Measurements from ENCODE around the gene DIP2C.
"Not testable (repeated sequence)": the region's sequence is repeated elsewhere in the genome, so short reads cannot be mapped to it uniquely, and the experiment has no call there.

Gene DIP2C

DNA sequence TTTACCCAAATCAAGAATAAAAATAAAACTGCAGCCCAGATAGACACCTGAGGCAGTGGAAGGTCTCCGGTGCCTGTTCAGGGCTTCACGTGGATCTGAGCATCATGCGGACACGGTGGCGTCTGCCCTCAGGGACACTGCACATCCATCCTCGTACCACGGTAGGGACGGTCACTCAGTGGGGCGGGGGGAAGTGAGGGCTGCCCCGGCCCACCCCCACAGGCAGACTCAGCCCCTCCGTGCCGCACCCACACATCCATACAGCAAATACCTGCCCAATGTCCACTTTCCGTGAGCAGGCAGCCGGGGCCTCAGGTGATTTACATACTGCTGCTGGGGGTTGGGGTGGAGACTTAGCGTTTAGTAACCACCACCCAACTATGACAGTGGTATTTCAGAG, 207.8 kb downstream of the DIP2C start:
- DNase-seq (ENCODE audit: low read depth in 3 of 3), result no peak

DNA sequence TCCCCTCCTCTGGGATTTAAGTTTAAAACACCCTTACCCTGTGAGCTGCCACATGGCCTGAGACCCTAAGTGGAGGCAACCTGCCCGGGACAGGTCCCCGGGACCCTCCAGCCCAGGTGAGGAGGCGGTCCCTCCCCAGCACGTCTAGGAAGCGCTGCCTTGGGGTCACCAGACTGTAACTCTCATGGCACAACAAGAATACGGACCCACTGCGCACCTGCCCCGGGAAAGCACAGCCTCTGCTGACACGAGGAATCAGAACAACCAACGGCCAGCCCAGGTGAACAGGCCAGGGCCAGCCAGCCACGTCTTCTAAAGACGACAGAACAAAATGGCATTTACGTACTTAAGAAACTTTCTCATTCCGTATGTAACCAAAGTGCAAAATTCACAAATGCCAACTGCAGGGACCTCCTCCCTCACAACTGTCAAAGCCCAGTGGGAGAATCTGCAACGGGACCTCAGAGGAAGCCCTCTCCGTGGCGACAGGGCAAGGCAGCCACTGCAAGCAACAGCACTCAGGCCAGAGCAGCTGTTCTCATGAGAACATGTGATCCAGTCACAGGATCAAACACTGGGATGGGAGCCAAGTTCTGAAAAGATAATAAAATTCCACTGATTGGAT, 208.4 kb downstream of the DIP2C start:
- DNase-seq (ENCODE audit: low read depth in 3 of 3), result no peak

DNA sequence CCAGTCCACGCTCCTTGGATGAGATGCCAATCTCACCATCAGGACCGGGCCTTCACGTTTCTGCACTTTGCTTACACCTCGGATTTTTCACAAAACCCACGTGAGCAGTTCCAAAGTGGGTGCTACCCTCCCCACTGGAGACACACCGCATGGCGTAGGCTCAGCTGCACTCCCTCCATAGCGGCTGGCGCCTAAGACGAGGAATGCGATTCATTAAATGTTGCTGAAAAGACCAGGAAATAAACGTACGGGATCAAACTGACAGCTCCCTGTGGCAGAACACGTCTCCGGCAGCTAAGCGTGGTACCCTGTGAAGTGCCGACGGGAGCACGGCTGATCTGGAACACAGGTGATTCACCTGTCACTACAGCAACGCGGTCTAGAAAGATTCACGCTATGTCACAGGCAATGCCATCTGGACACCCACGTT, 209.0 kb downstream of the DIP2C start:
- no peak for DNase-seq (ENCODE audit: low read depth in 3 of 3)

DNA sequence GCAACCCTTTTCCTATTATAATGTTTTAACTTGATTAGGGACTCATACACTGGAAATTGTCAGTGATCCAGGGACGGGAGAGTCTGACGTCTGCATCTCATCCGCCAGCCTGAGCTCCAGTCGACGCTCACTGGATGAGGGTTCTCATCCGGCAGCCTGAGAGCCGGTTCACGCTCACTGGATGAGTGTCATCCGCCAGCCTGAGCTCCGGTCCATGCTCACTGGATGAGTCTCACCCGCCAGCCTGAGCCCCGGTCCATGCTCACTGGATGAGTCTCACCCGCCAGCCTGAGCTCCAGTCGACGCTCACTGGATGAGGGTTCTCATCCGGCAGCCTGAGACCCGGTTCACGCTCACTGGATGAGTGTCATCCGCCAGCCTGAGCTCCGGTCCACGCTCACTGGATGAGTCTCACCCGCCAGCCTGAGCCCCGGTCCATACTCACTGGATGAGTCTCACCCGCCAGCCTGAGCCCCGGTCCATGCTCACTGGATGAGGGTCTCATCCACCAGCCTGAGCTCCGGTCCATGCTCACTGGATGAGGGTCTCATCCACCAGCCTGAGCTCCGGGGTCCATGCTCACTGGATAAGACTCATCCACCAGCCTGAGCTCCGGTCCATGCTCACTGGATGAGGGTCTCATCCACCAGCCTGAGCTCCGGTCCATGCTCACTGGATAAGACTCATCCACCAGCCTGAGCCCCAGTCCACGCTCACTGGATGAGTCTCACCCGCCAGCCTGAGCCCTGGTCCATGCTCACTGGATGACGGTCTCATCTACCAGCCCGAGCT, 209.6 kb downstream of the DIP2C start:
- DNase-seq (ENCODE audit: low read depth in 3 of 3), result not testable (repeated sequence)

DNA sequence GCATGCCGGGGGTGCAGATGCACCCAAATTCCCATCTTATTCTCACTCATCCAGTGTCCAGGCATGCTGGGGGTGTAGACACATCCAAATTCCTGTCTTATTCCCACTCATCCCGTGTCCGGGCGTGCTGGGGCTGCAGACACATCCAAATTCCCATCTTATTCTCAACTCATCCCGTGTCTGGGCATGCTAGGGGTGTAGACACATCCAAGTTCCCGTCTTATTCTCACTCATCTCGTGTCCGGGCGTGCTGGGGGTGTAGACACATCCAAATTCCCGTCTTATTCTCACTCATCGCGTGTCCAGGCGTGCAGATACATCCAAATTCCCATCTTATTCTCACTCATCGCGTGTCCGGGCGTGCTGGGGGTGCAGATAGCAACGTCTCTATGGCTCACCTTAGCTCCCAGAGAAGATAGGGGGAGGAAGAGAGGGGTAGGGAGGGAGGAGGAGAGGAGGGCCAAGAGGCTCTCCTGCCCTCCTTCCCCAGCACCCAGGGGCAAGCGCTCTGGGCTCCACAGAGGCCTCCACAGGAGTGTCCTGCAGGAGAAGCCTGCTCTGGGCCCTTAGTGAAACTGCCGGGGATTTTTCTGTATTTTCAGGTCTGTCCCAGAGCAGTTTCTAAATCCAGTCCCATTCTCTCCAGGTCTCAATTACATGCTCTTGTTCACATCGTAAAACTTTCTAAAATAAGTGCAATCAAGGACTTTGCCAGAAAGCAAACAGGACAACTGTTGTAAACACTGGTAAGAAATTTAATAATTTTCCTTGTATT, 210.8 kb downstream of the DIP2C start:
- no peak for DNase-seq (ENCODE audit: low read depth in 3 of 3)

DNA sequence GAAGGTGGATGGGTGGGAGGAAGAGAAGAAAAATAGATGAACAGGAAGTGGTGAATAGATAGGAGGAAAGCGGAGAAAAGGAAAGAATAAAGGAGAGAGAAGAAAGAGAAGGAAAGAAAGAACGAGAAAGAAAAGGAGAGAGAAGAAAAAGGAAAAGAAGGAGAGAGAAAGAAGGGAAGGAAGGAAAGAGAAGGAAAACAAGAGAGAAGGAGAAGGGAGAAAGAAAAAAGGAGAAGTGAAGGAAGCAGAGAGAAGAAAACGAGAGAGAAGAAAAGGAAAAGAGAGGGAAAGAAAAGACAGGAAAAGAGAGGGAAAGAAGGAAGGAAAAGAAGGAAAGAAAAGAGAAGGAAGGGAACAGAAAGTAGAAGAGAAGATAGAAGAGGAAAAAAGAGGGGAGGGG, 211.8 kb downstream of the DIP2C start:
- DNase-seq (ENCODE audit: low read depth in 3 of 3), result no peak

DNA sequence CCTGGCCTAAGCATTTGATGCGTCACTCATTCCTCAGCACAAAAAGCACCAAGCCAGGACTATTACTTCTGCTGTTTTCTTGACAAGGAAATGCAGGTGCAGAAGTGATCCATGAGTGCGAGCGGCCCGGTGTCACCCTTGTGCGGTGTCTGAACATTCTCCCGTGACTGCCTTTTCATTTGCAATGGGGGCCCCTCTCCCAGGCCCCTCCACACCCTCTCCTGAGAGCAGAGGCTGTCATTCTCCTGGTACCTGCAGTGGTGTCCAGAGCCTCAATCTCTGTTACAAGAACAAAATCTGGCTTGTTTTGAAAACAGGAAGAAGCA, 213.1 kb downstream of the DIP2C start:
- no peak for DNase-seq (ENCODE audit: low read depth in 3 of 3)

DNA sequence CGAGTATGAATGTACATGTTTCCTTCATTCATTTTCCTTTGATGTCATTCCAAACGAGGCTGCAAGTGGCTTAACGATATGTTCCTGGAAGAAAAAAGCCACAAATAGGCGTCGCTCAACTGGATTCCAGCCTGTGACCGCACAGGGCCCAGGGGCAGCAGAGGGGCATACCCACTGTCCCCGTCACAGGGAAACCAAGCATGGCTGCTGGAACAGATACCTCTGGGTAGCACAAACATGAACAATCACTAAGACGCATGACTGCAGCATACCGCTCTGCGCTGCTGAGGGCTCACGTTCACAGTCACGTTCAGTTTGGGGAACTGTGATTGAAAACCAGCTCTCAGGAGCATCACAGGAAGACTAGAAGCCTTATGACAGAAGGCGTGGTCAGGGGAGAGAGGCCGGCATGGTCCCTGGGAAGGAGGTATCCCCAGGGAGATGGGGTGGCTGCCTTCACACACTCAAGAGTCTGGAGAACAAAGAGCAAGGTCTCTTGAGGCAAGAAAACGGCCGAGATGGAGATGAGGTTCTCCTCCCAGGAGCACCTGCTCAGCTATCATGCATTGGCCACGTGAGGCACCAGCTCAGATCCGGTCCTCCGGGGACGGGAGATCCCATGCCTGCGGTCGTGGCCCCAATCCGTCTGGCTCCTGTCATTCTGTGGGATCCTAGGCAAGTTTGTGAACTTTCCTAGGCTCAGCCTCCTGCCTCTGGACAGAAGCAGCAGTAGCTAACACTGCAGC, 213.6 kb downstream of the DIP2C start:
- no peak for DNase-seq (ENCODE audit: low read depth in 3 of 3)

DNA sequence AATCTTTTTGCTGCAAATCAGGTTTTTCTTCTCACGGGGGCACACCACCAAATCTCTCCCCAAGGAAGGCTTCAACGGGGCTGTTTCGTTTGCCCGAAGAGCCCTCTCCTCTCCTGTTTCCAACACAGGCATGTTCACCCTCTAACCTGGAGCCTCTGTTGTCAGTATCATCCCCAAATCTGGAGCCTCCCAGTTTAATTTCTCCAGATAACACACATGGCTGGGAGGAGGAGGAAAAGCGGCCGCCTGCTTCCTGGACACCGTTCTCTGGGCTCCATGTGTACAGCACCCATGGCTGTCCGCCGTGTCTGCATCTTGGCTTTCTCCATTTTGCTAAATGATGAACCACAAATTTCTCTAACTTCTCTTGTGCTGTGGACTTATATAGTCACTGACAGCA, 214.5 kb downstream of the DIP2C start:
- DNase-seq (ENCODE audit: low read depth in 3 of 3), result no peak

DNA sequence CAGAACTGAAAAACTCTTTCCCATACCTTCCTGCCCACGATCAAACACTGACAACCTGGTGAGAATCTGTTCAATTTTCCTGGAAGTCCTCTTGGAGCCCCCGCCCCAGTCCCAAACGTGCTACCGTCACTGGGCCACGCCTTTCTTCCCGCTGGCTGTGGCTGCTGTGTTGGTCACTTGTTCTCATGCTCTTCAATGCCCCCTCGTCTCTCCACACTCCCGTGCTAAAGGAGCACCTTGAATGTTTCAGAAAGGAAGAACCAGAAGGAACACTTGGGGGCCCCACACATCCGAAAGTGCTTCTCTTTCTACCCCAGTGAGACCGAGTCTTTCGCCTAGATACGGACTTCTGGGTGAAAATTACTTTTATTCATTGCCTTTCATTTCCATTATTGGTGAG, 215.1 kb downstream of the DIP2C start:
- no peak for DNase-seq (ENCODE audit: low read depth in 3 of 3)

DNA sequence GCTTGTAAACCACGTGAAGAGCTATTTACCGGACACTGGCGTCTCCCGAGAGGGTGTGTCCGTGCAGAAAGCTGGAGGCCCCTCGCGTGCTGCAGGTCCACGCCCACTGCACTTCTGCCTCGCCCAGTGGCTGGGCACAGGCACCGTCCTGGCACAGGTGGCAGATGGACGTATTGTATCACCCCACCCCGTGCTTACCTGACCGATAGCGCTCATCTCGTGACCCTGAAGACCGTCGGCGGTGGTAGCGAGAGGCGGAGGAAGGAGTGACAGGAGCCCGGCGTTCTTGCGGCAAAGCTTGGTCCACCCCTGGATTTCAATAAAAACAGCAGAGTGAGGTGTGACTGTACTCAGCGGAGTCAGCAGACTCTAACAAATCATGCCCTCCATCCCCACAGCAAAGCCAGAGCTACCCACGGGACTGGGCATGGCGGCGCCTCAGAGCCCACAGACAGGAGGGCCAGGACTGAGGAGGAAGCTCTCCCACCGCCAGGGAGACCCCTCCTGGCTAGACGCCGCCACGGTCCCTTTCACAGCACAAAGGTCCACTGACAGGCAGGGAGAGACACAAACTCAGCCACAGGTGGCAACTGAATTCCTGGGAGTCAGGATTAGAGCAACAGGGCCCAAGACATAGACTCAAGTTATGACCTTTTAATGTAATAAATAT, 217.1 kb downstream of the DIP2C start:
- DNase-seq (ENCODE audit: low read depth in 3 of 3), result no peak

DNA sequence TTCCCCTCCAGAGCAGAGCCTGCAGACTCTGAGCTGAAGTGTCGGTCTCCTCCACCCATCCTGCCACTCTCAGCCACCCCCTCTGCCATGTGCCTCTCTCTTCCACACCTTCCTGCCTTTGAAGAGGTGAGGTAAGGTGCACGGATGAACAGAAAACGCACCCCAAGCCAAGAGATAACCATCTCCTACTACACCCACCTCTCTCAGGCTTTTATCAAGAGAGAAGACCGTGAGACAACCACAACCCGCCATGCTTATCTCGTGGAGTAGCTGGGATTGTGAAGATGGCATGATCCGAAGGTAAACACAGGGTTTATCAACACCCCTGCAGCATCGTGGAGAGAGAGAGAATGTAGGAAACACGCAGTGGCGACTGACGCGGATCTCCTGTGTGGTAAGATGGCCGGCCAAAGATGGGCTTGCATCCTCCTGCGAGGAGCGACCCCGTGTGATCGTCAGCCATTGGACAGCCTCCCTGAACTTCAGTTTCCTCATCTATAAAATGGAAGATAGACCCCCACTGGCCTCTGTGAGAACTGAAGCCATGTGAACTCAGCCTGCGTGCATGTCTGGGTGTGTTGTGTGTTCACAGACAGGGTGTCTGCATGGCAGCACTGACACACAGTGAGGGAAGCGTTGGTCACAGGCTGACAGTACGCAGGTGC, 219.0 kb downstream of the DIP2C start:
- no peak for DNase-seq (ENCODE audit: low read depth in 3 of 3)

DNA sequence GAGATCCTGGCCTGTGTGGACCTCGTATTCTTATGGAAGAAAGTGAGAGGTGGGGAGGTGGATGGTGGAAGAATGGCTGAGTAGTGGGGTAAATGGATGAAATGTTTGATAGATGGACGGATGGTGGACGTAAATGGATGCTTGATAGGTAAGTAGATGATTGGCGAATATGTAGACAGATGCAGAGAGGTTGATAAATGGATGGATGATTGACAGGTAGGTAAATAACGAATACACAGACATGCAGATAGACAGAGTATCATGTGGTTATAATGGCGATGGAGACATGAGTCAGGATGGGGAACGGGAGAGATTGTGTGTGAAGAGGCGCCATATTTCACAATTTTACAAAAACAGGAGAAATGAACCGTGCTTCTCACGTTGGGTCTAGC, 219.5 kb downstream of the DIP2C start:
- DNase-seq (ENCODE audit: low read depth in 3 of 3), result no peak

DNA sequence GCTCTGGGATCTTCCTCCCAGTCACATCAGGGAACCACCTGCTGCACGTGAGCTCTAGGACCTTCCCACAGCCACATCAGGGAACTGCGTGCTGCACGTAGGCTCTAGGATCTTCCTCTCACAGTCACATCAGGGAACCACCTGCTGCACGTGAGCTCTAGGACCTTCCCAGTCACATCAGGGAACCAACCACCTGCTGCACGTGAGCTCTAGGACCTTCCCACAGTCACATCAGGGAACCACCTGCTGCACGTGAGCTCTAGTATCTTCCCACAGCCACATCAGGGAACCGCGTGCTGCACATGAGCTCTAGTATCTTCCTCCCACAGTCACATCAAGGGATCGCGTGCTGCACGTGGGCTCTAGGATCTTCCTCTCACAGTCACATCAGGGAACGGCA, 229.7 kb downstream of the DIP2C start:
- DNase-seq (ENCODE audit: low read depth in 3 of 3), result no peak

DNA sequence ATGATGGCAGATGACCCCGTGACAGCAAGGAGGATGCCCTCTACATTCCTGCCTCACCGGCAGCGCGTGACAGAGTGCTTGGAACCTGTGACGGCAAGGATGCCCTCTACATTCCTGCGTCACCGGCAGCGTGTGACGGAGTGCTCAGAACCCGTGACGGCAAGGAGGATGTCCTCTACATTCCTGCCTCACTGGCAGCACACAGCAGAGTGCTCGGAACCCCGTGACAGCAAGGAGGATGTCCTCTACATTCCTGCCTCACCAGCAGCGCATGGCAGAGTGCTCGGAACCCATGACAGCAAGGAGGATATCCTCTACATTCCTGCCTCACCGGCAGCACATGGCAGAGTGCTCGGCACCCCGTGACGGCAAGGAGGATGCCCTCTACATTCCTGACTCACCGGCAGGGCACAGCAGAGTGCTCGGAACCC, 231.0 kb downstream of the DIP2C start:
- no peak for DNase-seq (ENCODE audit: low read depth in 3 of 3)

DNA sequence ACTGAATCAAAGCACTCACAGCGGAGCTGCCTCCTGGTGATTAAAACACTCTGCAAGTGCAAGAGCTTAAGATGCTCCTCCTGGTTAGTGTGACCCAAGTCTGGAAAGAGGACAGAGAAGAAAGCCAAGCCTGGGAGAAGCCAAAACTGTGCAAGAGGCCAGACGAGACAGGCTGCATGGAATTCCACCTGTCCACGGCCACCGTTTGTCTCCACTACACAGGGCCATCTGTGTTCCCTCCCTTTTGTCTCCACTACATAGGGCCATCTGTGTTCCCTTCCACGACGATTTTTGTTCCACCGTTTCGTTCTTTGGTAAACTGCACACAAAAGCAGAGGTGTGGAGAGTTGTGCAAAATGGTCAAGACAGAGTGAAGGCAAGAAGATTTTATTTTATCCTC, 233.0 kb downstream of the DIP2C start:
- no peak for DNase-seq (ENCODE audit: low read depth in 3 of 3)

DNA sequence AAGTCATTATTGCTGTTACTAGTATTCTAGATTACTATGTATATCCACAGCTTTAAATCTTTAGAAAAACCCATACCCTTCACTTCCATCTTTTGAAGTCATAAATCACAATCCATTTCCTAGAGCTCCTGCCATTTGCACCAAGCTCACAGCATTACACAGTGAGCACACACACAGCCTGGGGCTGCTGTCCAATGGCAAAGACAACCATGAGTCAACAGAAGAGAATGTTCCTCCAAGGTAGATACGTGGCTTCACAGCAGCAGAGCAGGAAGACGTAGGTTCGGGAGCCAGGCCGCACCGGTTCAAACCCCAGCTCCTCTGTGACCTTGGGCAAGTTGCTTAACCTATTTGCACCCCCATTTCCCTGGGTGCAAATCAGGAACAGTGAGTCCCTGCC, 234.6 kb downstream of the DIP2C start:
- DNase-seq (ENCODE audit: low read depth in 3 of 3), result no peak

DNA sequence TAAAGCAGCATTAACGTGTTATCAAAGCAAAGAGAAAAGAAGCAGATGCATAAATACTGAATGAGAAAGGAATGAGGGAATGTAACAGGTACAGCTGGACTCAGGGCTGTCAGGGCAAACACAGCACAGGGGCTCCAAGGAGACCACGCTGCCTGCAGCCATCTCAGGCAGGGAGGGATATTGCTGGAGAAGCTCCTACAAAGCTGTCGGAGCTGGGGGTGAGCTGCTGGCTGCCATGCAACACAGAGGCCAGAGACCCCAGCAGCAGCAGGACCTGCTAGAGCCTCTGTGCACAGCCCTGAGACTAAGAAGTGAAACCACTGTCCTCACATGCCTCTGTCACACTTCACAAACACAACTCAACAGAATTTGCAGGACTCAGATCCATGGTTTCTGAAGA, 235.8 kb downstream of the DIP2C start:
- DNase-seq (ENCODE audit: low read depth in 3 of 3), result no peak

DNA sequence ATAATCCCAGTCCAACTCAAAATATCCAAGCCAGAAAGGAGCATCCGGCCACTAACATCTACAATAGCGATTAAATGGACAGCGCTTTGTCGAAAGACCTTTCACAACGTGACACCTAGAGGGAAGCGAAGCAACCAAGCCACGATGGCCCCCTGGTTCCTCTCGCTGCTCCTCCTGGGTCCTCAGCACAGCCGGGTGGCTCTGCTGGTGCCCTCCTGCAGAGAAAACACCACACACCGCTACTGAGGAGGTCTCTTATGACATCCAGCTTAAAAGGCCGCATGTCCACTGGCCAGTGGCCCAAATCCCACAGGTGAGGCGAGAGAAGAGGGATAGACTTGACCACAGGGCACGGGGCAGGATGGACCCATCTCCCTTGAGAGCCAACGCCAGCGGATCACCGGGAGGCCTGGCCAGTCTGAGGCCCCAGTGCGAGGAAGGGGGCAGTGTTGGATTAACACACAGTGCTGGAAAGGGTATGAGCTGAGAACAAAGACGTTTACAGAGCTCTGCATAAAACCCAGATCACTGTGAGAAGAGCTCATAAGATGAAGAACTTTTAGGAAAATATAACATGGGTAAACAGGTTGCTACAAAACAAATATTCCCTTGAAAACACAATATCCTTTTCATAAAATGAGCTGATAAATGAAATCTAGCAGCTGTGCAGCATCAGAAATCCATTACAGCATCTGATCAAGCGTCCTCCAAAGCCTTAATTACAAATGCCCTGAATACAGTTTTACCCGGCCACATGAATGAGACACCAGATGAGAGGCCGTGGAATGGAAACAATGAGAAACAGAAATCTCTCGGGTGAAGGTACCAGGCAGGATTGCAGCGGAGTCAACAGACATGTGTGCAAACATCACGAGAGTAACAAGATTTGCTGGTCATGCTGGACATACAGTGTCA, 236.7 kb downstream of the DIP2C start:
- no peak for DNase-seq (ENCODE audit: low read depth in 3 of 3)

DNA sequence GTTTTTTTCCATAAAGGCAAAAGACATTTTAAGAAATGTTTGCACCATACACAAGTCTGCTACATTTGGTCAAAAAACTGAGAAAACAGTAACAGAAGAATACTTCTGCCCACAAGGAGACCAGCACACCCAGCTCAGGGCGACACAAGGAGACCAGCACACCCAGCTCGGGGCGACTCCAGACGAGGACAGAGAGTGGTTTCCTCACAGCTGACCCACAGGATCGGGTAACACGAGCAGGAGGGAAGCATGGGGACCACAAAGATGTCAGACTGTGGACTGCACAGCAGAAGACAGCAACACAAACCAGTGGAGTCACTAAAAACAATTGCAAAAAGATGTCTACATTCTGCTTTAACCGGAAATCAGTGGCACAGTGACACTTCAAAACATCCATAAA, 237.6 kb downstream of the DIP2C start:
- no peak for DNase-seq (ENCODE audit: low read depth in 3 of 3)
